Erythroblast (primary cell): Measurements from ENCODE around the gene RIPOR2.

Source experiments
- GATA1 ChIP-seq: IDR thresholded peaks from 2 replicates; pipeline ENCODE4 v1.6.1; 2011; ENCODE audit warnings: low read depth, mild to moderate bottlenecking, control low read depth, low read length, moderate library complexity
- POLR2A ChIP-seq: IDR thresholded peaks from 2 replicates; pipeline ENCODE4 v1.6.1; 2011; ENCODE audit warnings: mild to moderate bottlenecking, low read length

DNA sequence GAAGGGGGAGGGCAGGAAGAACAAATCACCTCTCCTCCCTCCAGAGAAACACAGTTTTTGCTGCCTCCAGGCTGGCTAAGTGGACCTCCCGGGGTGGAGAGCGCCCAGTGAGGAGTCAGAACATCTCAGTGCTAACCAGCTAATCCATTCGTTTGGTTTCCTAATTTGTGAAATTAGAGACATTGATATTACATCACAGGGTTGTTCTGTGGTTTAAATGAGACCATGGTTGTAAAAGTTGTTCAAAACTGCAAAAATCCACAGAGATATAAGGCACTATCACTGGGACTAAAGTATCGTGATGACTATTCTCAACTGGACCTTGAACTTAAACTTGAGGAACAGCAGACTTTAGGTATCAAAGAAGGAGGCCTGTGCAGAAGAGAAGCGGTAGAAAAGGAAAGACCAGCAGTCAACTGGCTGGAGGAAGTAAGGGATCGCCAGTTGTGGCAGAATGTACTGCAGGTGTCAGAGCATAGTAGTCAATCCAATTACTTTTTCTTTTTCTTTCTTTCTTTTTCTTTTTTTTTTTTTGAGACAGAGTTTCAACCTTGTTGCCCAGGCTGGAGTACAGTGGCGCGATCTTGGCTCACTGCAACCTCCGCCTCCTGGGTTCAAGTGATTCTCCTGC lies 33.9 kb downstream of the RIPOR2 start:
- TF ChIP-seq POLR2A (no peak), GATA1 (no peak)
